CD4-positive, alpha-beta memory T cell (primary cell): Measurements from ENCODE around the gene ONECUT1. TPM values are rescaled to one million over a fixed set of nuclear protein-coding genes. Genes with fewer than 3 reads are reported as not detected.

Experiments
- CTCF ChIA-PET: fragments of 350-600 bp; sonication (Branson Sonifier 250); formaldehyde crosslinking; loops from one replicate; lab custom pipeline; 2021; ENCODE audit warnings: inconsistent platforms; ENCODE audit not compliant: partially characterized antibody; lab: Charles Lee
- POLR2A ChIA-PET: fragments of 350-600 bp; sonication (Branson Sonifier 250); formaldehyde crosslinking; loops from one replicate; lab custom pipeline; 2021; ENCODE audit not compliant: partially characterized antibody; lab: Charles Lee
- DNase-seq, 5 donors: peaks; one replicate each; pipeline versions ENCODE4 v3.0.0 to v3.0.0-alpha.2; 2020 to 2022; ENCODE audit warnings: mixed read lengths in 1 of 5
- H3K27ac ChIP-seq: one replicate; pipeline ENCODE4 v1.7.0; 2013; ENCODE audit warnings: low read depth, low read length
- H3K27me3 ChIP-seq: 2 replicates; pipeline ENCODE4 v1.7.0; 2013; ENCODE audit warnings: mild to moderate bottlenecking, low read length, moderate library complexity; ENCODE audit not compliant: insufficient read depth
- H3K36me3 ChIP-seq: 2 replicates; pipeline ENCODE4 v1.7.0; 2013; ENCODE audit warnings: mild to moderate bottlenecking, low read length, moderate library complexity; ENCODE audit not compliant: insufficient read depth
- H3K4me1 ChIP-seq: 2 replicates; pipeline ENCODE4 v1.7.0; 2013; ENCODE audit warnings: mild to moderate bottlenecking, low read length, moderate library complexity; ENCODE audit not compliant: insufficient read depth
- H3K4me3 ChIP-seq, 2 donors: one replicate each; pipeline ENCODE4 v1.7.0; 2013; ENCODE audit warnings: low read length in 2 of 2, mild to moderate bottlenecking in 1 of 2
- H3K9me3 ChIP-seq, 2 donors: one replicate each; pipeline ENCODE4 v1.7.0; 2013; ENCODE audit warnings: low read length in 2 of 2, control low read depth in 1 of 2; ENCODE audit not compliant: control insufficient read depth in 1 of 2
- H3K27ac Mint-ChIP-seq, 7 donors: one replicate each; pipeline ENCODE4 v1.8.0; 2020 to 2021; ENCODE audit warnings: mixed read lengths in 7 of 7, mild to moderate bottlenecking in 6 of 7, inconsistent platforms in 3 of 7, moderate library complexity in 3 of 7
- H3K27me3 Mint-ChIP-seq, 2 donors: one replicate each; pipeline ENCODE4 v1.8.0; 2020 to 2021; ENCODE audit warnings: mixed read lengths in 2 of 2
- H3K36me3 Mint-ChIP-seq, 2 donors: one replicate each; pipeline ENCODE4 v1.8.0; 2020 to 2021; ENCODE audit warnings: mixed read lengths in 2 of 2, inconsistent platforms in 1 of 2, mild to moderate bottlenecking in 1 of 2
- H3K4me1 Mint-ChIP-seq, 4 donors: one replicate each; pipeline ENCODE4 v1.8.0; 2020 to 2021; ENCODE audit warnings: mixed read lengths in 4 of 4, mild to moderate bottlenecking in 1 of 4
- H3K4me3 Mint-ChIP-seq, 8 donors: one replicate each; pipeline ENCODE4 v1.8.0; 2020 to 2021; ENCODE audit warnings: mixed read lengths in 8 of 8, mild to moderate bottlenecking in 7 of 8, moderate library complexity in 6 of 8, inconsistent platforms in 3 of 8
- H3K9me3 Mint-ChIP-seq, 8 donors: one replicate each; pipeline ENCODE4 v1.8.0; 2020 to 2021; ENCODE audit warnings: mixed read lengths in 8 of 8, mild to moderate bottlenecking in 5 of 8, inconsistent platforms in 3 of 8, moderate library complexity in 1 of 8
- intact Hi-C: fragments of 100-400 bp; cut with micrococcal nuclease; formaldehyde crosslinking; loops from one replicate; pipeline ENCODE4 v1.15.1; 2023
- polyA plus RNA-seq, 2 donors: library from polyadenylated mRNA; unstranded; fragments of 300-500 nt; fragmentation: Illumina TruSeq; gene quantifications; one replicate each; pipeline ENCODE4 v1.2.3, GENCODE V29; 2021
- total RNA-seq, 2 experiments: library from RNA; stranded (reverse); gene quantifications; one replicate each; pipeline ENCODE4 v1.2.3, GENCODE V29; 2021

ONECUT1 gene
- total and polyA plus RNA-seq, 4 experiments from 2014 or later = not detected

DNA sequence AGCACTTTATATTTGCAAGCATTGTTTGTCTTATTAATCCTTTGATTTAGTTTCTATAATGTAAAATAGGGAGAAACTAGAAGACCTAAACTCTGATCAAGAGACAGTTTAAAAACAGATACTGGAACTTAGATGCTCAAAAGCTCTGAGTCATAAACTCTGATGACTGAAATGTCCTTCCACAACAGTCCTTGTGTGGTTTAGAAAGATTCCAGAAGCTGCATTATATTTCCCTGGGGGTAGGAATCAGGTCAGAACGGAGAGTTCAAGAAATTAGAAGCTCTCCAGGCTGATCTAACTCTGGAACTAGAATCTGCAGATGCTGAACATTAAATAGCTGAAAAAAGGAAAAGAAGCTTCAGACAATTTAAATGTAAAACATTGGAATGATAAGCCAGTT lies 18.3 kb upstream of the ONECUT1 start:
- Histone ChIP-seq H3K36me3 (no peaks in the 10 kb centered on the region), H3K27me3 (peaks cover 44% of the 10 kb centered on the region), H3K4me3 (no peak overlapping the region), H3K27ac (no peak overlapping the region), H3K4me1 (peaks cover 26% of the 10 kb centered on the region), H3K9me3 (no peaks in the 10 kb centered on the region)
- Mint-ChIP-seq H3K9me3 (peaks cover 0 to 4% (median 0%) of the 10 kb centered on the region in 8 donors), H3K4me1 (peaks cover 6 to 19% (median 13%) of the 10 kb centered on the region in 4 donors), H3K36me3 (no peaks in the 10 kb centered on the region), H3K27me3 (peaks cover 53 to 60% of the 10 kb centered on the region in 2 donors), H3K27ac (no peak overlapping the region), H3K4me3 (no peak overlapping the region)
- CTCF ChIA-PET = no interaction called here
- POLR2A ChIA-PET = no interaction called here
- no peak for DNase-seq
- intact Hi-C loops = no loop called here

DNA sequence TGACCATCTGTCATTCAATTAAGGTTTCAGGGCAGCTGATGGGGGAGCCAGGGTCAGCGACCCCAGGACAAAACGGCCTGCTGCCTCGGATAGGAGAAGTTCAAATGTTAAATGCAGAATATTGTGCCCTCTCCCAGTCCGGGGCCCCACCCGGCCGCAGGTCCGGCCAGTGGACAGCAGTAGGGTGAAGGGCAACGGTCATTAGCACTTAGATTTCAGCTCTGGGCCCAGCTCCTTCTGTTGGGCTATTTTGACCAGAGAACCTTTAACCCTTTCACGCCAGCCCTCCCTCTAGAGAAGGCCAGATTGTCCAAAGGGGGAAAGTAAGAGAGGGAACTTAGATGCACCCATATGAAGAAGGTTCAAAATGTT lies 16.1 kb upstream of the ONECUT1 start:
- Mint-ChIP-seq H3K9me3 (peaks cover 0 to 8% (median 1%) of the 10 kb centered on the region in 8 donors), H3K27me3 (peaks cover 66 to 69% of the 10 kb centered on the region in 2 donors), H3K36me3 (no peaks in the 10 kb centered on the region), H3K4me3 (peak overlapping the region in 4 of 8 donors; percentile 9 to 64 (median 32)), H3K27ac (no peak overlapping the region), H3K4me1 (peaks cover 8 to 34% (median 18%) of the 10 kb centered on the region in 4 donors)
- Histone ChIP-seq H3K4me3 (no peak overlapping the region), H3K9me3 (no peaks in the 10 kb centered on the region), H3K36me3 (no peaks in the 10 kb centered on the region), H3K27ac (no peak overlapping the region), H3K4me1 (peaks cover 30% of the 10 kb centered on the region), H3K27me3 (peaks cover 66% of the 10 kb centered on the region)
- CTCF ChIA-PET = no interaction called here
- POLR2A ChIA-PET = no interaction called here
- DNase-seq = no peak
- intact Hi-C loops = no loop called here

DNA sequence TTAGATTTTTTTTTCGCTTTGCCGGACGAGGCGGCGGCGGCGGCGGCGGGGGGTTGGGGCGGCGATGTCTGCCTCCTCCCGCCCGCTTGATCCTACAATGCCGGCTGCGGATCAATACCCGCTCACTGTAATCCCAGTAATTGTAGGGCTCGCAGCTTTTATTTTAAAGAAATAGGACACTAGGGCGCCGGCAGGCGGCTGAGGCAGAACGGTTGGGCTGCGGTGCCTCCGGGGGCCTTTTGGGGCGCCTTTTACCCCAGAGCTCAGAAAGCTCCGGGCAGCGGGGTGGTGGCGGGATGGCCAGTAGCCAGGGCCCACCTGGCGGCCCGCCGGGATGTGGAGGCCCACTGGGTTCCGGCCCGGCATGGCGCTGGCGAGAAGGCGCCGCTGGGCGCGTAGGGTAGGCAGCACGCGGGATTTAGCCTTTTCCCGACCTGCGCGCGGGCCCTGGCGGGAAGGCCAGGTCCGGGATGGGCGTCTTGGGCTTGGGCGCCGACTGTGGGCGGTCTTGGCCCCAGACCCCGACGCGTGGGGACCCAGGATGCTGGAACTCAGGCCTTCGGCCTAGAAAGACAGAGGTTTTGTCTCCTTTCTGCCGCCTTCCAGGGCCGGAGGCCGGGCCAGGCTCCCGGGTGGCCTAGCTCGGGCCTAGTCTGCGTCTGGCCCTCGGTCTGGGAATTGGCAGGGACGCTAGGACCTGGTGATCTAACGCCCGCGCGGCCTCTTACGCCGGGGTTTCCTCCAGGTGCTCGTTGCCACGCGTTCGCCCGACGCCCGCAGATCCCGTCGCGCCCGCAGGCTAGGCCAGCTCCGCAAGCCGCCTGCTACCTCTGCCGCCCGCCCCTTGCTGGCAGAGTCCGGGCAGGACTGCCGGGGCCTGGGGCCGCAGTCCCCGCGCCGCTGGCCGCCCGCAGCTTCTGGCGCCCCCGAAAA lies 15.5 kb upstream of the ONECUT1 start:
- Histone ChIP-seq H3K9me3 (no peaks in the 10 kb centered on the region), H3K36me3 (no peaks in the 10 kb centered on the region), H3K27ac (no peak overlapping the region), H3K4me3 (peak overlapping the region in 1 of 2 donors; percentile 42), H3K27me3 (peaks cover 71% of the 10 kb centered on the region), H3K4me1 (peaks cover 30% of the 10 kb centered on the region)
- peaks cover 10 to 39% (median 22%) of the 10 kb centered on the region in 4 donors for H3K4me1 Mint-ChIP-seq
- DNase-seq = no peak
- ChIA-PET CTCF (interaction anchor here (0.8 kb wide), 2 partner anchors 12 to 24 kb away, joined by 3 read pairs; no protein-coding TSS in a partner anchor), POLR2A (interaction anchor here (1.0 kb wide), 1 partner anchor 835 kb away, joined by 4 read pairs; the partner anchor contains the start of gene LEO1)
- peak overlapping the region; percentile 53 to 88 (median 72) for H3K4me3 Mint-ChIP-seq
- peaks cover 0 to 14% (median 5%) of the 10 kb centered on the region in 8 donors for H3K9me3 Mint-ChIP-seq
- no peaks in the 10 kb centered on the region for H3K36me3 Mint-ChIP-seq
- no peak overlapping the region for H3K27ac Mint-ChIP-seq
- H3K27me3 Mint-ChIP-seq = peaks cover 68 to 69% of the 10 kb centered on the region in 2 donors
- intact Hi-C loops = no loop called here

DNA sequence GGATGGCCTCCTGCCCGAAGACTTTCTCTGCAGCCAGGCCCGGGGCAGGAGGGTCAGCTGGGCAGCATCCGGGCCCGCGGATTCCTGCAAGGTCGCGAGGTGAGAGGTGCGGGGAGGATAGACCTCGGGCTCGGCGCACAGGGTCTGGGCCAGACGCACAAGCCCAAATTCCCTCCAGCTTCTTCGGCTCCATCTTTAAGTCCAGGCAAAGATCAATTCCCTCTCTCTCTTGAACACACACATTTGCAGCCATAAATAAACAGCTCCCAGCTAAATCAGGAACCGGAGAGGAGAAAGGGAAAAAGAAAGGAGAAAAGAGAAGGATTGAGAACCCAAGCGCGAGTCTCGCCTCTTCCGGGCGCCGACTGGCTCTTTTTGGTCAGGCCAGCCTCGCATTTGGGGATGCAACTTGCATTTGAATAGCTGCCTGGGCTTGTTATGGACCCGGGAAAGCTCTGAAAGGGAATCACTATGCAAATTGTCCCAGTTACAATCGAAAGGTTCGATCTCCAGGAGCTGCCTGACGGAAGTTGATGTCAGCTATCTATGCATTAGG lies 14.5 kb upstream of the ONECUT1 start:
- Mint-ChIP-seq H3K27me3 (peaks cover 70 to 74% of the 10 kb centered on the region in 2 donors), H3K36me3 (no peaks in the 10 kb centered on the region), H3K9me3 (peaks cover 0 to 17% (median 10%) of the 10 kb centered on the region in 8 donors), H3K27ac (no peak overlapping the region), H3K4me3 (peak overlapping the region; percentile 76 to 91 (median 82)), H3K4me1 (peaks cover 13 to 49% (median 26%) of the 10 kb centered on the region in 4 donors)
- DNase-seq = no peak
- peaks cover 35% of the 10 kb centered on the region for H3K4me1 ChIP-seq
- no peaks in the 10 kb centered on the region for H3K36me3 ChIP-seq
- intact Hi-C loops = no loop called here
- ChIA-PET POLR2A (interaction anchor here (1.0 kb wide), 1 partner anchor 834 kb away, joined by 4 read pairs; the partner anchor contains the start of gene LEO1), CTCF (interaction anchor here (0.8 kb wide), 2 partner anchors 11 to 23 kb away, joined by 3 read pairs; no protein-coding TSS in a partner anchor)
- peak overlapping the region; percentile 60 to 61 for H3K4me3 ChIP-seq
- H3K9me3 ChIP-seq = no peaks in the 10 kb centered on the region
- peaks cover 80% of the 10 kb centered on the region for H3K27me3 ChIP-seq
- no peak overlapping the region for H3K27ac ChIP-seq

DNA sequence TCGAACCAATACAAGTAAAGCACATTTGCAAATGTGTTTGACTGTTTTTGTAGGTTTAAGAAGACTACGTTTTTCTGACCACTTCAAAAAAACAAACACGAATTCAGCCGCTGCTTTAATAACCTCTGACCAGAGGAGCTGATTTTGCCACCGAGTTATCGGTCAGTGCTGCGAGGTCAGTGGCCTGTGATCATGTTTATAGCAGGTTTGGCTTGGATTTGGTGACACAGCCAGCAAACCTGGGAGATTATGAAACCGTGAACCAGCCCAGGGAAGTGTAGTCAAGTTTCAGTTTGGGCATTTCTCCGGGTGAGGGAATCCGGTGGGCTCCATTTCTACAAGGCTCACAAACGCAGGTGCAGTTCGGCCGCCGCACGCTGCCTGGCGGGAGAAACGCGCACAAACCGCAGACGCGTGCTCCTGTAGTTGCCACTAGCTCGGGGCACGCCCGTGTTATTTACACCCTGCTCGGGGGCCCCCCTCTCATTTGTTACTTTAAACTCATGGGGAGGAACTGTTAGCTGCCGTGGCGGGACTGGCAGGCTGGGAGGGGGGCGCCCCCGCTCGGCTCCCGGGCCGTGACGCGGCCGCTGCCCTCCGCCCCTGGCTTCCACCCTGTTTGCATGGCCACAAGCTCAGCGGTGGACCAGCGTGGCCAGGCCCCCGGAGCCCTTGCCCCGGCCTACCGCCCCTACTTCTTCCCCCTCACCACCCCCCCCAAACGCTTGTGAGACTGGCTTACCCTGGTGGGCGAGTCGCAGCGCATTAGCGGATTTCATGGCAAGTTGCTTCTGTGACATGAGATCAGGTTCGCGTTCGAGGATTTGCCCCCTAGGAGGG lies 13.6 kb upstream of the ONECUT1 start:
- peaks cover 86% of the 10 kb centered on the region for H3K27me3 ChIP-seq
- no peaks in the 10 kb centered on the region for H3K36me3 ChIP-seq
- no peak overlapping the region for H3K4me3 ChIP-seq
- no peak overlapping the region for H3K27ac ChIP-seq
- H3K9me3 ChIP-seq = no peaks in the 10 kb centered on the region
- intact Hi-C loops = no loop called here
- DNase-seq = no peak
- POLR2A ChIA-PET = no interaction called here
- CTCF ChIA-PET = no interaction called here
- Mint-ChIP-seq H3K4me1 (peaks cover 15 to 56% (median 26%) of the 10 kb centered on the region in 4 donors), H3K27ac (no peak overlapping the region), H3K9me3 (peaks cover 0 to 17% (median 10%) of the 10 kb centered on the region in 8 donors), H3K36me3 (no peaks in the 10 kb centered on the region), H3K27me3 (peaks cover 69 to 74% of the 10 kb centered on the region in 2 donors), H3K4me3 (peak overlapping the region; percentile 76 to 91 (median 82))
- H3K4me1 ChIP-seq = peaks cover 37% of the 10 kb centered on the region

DNA sequence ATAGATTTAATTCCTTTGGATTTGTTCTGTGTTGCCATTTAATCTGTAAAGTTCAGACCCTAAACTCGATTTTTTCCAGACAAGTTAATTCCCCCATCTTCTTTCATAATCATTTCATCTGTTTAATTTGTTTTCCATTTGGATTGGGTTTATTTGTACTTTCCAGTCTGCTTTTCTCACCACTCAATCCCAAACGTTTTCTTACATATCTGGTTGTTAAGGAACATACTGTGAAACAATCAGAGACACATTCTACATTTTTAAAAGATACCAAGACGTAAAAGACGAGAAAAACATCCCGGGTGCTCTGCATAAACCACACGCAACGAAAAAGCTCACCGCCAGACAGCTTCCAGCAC lies 13.0 kb upstream of the ONECUT1 start:
- Histone ChIP-seq H3K4me3 (no peak overlapping the region), H3K36me3 (no peaks in the 10 kb centered on the region), H3K4me1 (peaks cover 42% of the 10 kb centered on the region), H3K27ac (no peak overlapping the region), H3K9me3 (no peaks in the 10 kb centered on the region), H3K27me3 (peaks cover 88% of the 10 kb centered on the region)
- Mint-ChIP-seq H3K4me1 (peaks cover 15 to 60% (median 26%) of the 10 kb centered on the region in 4 donors), H3K27me3 (peaks cover 67 to 71% of the 10 kb centered on the region in 2 donors), H3K27ac (no peak overlapping the region), H3K36me3 (no peaks in the 10 kb centered on the region), H3K4me3 (peak overlapping the region in 6 of 8 donors; percentile 6 to 75 (median 54)), H3K9me3 (peaks cover 0 to 17% (median 10%) of the 10 kb centered on the region in 8 donors)
- ChIA-PET POLR2A (no interaction called here), CTCF (no interaction called here)
- intact Hi-C loops = no loop called here
- no peak for DNase-seq
